ENCODE results near the gene DGLUCY. TPM values are rescaled to one million over a fixed set of nuclear protein-coding genes. Genes with fewer than 3 reads are reported as not detected.

DGLUCY gene
- total and polyA plus RNA-seq, 2 of the 13 experiments (the other 11 are each of a cell fraction or from before 2014, with no cell fraction given), result 14.8 to 36.3 TPM

- POLR2A ChIA-PET, result no interaction called here
- no peak for ATAC-seq
- intact Hi-C loops (cut with micrococcal nuclease; ENCODE audit: unreplicated experiment) (no loop called here), in situ Hi-C loops (cut with HindIII; ENCODE audit: extremely low pct_ligation_motif_present, low pct_unique_long_range_greater_than_20kb) (no loop called here)
- Histone ChIP-seq H3K9ac (ENCODE audit: insufficient read depth, low read depth, low read length) (no peak overlapping the region), H3K9me3 (ENCODE audit: low read length) (no peaks in the 10 kb centered on the region), H2AFZ (ENCODE audit: low read length) (no peak overlapping the region), H3K4me2 (ENCODE audit: low read depth, low read length) (no peak overlapping the region), H4K20me1 (ENCODE audit: insufficient read depth, low read length) (no peaks in the 10 kb centered on the region), H3K79me2 (ENCODE audit: insufficient read depth, low read length) (no peaks in the 10 kb centered on the region), H3K27ac (ENCODE audit: extremely low read length, insufficient read depth, low read length) (no peak overlapping the region), H3K4me3 (replicated peaks in 1 of 3; ENCODE audit: insufficient read depth in 1 of 3, low read depth in 2 of 3, low read length in 3 of 3) (no peak overlapping the region), H3K4me1 (ENCODE audit: insufficient read depth, low read length) (no peaks in the 10 kb centered on the region), H3K36me3 (replicated peaks in 1 of 2; ENCODE audit: control insufficient read depth in 1 of 2, insufficient read depth in 2 of 2, low read length in 2 of 2) (peaks cover 23 to 61% of the 10 kb centered on the region in 2 experiments), H3K27me3 (ENCODE audit: control insufficient read depth in 1 of 2, insufficient read depth in 2 of 2, low read length in 2 of 2) (no peaks in the 10 kb centered on the region)
- TF ChIP-seq CTCF (CRISPR knock-in tag; IDR thresholded peaks at IDR 0.05), result no peak
- TF ChIP-seq CBX2 (IDR thresholded peaks at IDR 0.05; ENCODE audit: low read depth, low read length), result no peak
- TF ChIP-seq CBX2 (CRISPR knock-in tag; IDR thresholded peaks at IDR 0.05; ENCODE audit: low read depth), result no peak
- no peak for TF ChIP-seq PREB (CRISPR knock-in tag; IDR thresholded peaks at IDR 0.05)
- TF ChIP-seq SAP130 (CRISPR knock-in tag; IDR thresholded peaks at IDR 0.05; ENCODE audit: low read depth), result no peak
- TF ChIP-seq ZNF547 (CRISPR knock-in tag; IDR thresholded peaks at IDR 0.05), result no peak
- TF ChIP-seq ZNF343 (CRISPR knock-in tag; IDR thresholded peaks at IDR 0.05), result no peak
- TF ChIP-seq ZNF530 (CRISPR knock-in tag; IDR thresholded peaks at IDR 0.05; ENCODE audit: low read depth), result no peak
- TF ChIP-seq PHB2 (IDR thresholded peaks at IDR 0.05; ENCODE audit: partially characterized antibody), result no peak
- no peak for TF ChIP-seq ZNF10 (CRISPR knock-in tag; IDR thresholded peaks at IDR 0.05; ENCODE audit: borderline replicate concordance, low read depth)
- TF ChIP-seq, protein P1, sequence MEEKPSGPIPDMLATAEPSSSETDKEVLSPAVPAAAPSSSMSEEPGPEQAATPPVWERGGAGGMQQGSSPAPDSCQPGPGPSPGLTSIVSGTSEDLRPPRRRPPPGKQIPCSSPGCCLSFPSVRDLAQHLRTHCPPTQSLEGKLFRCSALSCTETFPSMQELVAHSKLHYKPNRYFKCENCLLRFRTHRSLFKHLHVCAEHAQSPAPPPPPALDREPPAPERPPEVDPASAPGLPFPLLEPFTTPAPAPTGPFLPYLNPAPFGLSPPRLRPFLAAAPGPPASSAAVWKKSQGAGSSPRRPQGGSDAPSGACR (CRISPR knock-in tag; IDR thresholded peaks at IDR 0.05), result no peak
- TF ChIP-seq SRSF9 (IDR thresholded peaks at IDR 0.05; ENCODE audit: borderline replicate concordance, insufficient read depth, low read depth, low read length, poor library complexity, severe bottlenecking), result no peak
- TF ChIP-seq NFKB2 (CRISPR knock-in tag; IDR thresholded peaks at IDR 0.05; ENCODE audit: borderline replicate concordance), result no peak
- no peak for TF ChIP-seq SP140L (CRISPR knock-in tag; IDR thresholded peaks at IDR 0.05; ENCODE audit: borderline replicate concordance)
- no peak for TF ChIP-seq EHMT2 (IDR thresholded peaks at IDR 0.05; ENCODE audit: borderline replicate concordance, low read depth, low read length)
- TF ChIP-seq ZNF619 (CRISPR knock-in tag; IDR thresholded peaks at IDR 0.05), result no peak
- no peak for TF ChIP-seq ELF1 (CRISPR knock-in tag; IDR thresholded peaks at IDR 0.05)
- TF ChIP-seq ZMAT5 (CRISPR knock-in tag; IDR thresholded peaks at IDR 0.05; ENCODE audit: borderline replicate concordance, low read depth), result no peak
- TF ChIP-seq, protein P2, sequence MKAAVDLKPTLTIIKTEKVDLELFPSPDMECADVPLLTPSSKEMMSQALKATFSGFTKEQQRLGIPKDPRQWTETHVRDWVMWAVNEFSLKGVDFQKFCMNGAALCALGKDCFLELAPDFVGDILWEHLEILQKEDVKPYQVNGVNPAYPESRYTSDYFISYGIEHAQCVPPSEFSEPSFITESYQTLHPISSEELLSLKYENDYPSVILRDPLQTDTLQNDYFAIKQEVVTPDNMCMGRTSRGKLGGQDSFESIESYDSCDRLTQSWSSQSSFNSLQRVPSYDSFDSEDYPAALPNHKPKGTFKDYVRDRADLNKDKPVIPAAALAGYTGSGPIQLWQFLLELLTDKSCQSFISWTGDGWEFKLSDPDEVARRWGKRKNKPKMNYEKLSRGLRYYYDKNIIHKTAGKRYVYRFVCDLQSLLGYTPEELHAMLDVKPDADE (CRISPR knock-in tag; IDR thresholded peaks at IDR 0.05), result no peak
- FAIRE-seq, result no peak
- DNase-seq (ENCODE audit: low spot score), result no peak
- BruUV-seq (replicated peaks), result no TSS peak
- CTCF ChIA-PET (ENCODE audit: low intra/inter-chr PET ratio, low total read pairs), result no interaction called here
- WGBS (ENCODE audit: low lambda C conversion rate), result no CpG with 5 or more reads among the region's 1 CpG
Measured at GRCh38 chr14:91164676-91165075, 50.8 kb downstream of the DGLUCY start.

Data from HepG2 (cell line).